Activated CD4-positive, alpha-beta T cell treated with anti-CD3 and anti-CD28 coated beads, Interleukin-2, amount 10 ng/mL, durations not matched to agents 24 days and 14 days (primary cell): ENCODE data around the gene SPOPL. TPM values are rescaled to one million over a fixed set of nuclear protein-coding genes. Genes with fewer than 3 reads are reported as not detected.

Source experiments
- DNase-seq: peaks from one replicate; pipeline ENCODE4 v3.0.0; 2022
- H3K27ac Mint-ChIP-seq: one replicate; pipeline ENCODE4 v1.8.0; 2022; ENCODE audit warnings: mild to moderate bottlenecking, mixed read lengths
- H3K27me3 Mint-ChIP-seq: one replicate; pipeline ENCODE4 v1.8.0; 2022; ENCODE audit warnings: mixed read lengths
- H3K36me3 Mint-ChIP-seq: one replicate; pipeline ENCODE4 v1.8.0; 2022; ENCODE audit warnings: low read depth, mild to moderate bottlenecking, mixed read lengths
- H3K4me1 Mint-ChIP-seq: one replicate; pipeline ENCODE4 v1.8.0; 2021; ENCODE audit warnings: mixed read lengths
- H3K4me3 Mint-ChIP-seq: one replicate; pipeline ENCODE4 v1.8.0; 2022; ENCODE audit warnings: mild to moderate bottlenecking, moderate library complexity, mixed read lengths
- H3K9me3 Mint-ChIP-seq: one replicate; pipeline ENCODE4 v1.8.0; 2021; ENCODE audit warnings: mixed read lengths
- intact Hi-C: fragments of 100-400 bp; cut with micrococcal nuclease; formaldehyde crosslinking; loops from one replicate; pipeline ENCODE4 v1.15.1; 2023
- total RNA-seq: library from RNA; stranded (reverse); gene quantifications from 2 replicates; pipeline ENCODE4 v1.2.3, GENCODE V29; 2022

SPOPL gene
- total RNA-seq, 1 donor from 2014 or later: 20.7 TPM

DNA sequence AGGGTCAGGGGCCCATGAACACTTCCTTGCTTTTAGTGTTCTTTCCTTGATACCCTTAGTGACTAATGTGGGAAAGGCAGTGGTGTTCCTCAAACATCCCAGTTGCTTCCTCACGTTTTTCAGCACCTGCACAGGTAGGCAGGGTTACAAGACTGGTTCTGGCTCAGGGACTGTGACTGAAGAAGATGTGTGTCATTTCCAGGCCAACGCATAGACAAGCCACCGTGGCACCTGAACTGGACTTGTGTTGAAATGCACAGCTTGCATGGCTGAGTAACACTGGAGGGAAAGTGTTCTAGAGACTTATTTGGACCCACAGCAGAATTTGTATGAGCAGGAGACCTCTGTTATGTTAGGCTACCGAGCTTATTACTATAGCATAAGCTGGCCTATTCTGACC, 107.9 kb downstream of the SPOPL start:
- H3K4me1 Mint-ChIP-seq: no peaks in the 10 kb centered on the region
- H3K36me3 Mint-ChIP-seq: no peaks in the 10 kb centered on the region
- H3K4me3 Mint-ChIP-seq: no peak overlapping the region
- H3K9me3 Mint-ChIP-seq: no peaks in the 10 kb centered on the region
- no peak for DNase-seq
- intact Hi-C loops: no loop called here
- no peaks in the 10 kb centered on the region for H3K27me3 Mint-ChIP-seq
- H3K27ac Mint-ChIP-seq: no peak overlapping the region

DNA sequence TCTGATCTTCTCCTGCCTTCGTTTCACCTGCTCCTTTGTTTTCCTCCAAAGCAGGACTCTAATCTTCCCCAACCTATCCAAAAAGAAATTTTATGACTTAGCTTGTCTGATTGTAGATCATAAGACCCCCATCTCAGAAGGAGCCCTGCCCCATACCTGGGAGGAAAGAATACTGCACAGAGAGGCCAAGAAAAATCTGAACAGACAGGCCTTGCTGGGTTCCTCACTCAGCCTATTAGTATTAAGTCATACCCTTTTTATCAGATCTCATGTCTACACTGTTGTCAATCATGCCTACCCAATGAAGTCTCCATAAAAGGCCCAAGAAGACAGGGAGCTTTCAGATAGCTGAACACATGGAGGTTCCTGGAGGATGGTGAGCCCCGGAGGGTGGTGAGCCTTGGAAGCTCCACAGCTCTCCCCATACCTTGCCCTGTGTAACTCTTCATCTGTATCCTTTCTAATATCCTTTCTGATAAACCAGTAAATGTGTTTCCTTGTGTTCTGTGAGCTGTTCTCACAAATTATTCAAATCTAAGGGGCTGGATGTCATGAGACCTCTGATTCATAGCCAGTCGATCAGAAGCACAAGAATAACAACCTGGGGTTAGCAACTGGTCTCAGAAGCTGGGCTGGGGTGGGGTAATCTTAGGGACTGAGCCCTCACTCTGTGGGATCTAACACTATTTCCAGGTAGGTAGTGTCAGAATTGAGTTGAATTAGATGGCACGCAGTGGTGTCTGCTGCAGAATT, 108.8 kb downstream of the SPOPL start:
- Mint-ChIP-seq H3K36me3 (no peaks in the 10 kb centered on the region), H3K4me1 (no peaks in the 10 kb centered on the region)

DNA sequence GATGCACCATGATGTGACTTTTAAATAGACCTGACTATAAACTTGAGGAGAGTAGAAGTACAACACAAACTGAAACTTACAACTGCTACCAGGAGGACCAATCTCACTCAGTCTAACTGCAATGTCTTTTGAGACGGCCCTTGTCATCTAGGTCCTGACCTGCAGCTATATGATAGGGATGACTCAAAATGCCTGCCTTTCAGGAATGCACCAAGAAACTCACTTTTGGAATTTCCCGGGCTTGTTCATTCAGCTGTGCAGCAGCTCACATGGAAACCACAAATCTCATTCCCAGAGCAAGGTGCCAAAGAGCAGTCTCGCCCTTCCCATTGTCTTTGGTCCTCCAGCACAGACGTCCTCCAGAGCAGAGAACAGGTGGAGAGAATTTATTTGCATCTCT, 113.7 kb downstream of the SPOPL start:
- no peaks in the 10 kb centered on the region for H3K9me3 Mint-ChIP-seq
- H3K4me1 Mint-ChIP-seq: no peaks in the 10 kb centered on the region
- DNase-seq: peak; percentile 43
- no peak overlapping the region for H3K4me3 Mint-ChIP-seq
- intact Hi-C loops: no loop called here
- no peaks in the 10 kb centered on the region for H3K36me3 Mint-ChIP-seq
- H3K27ac Mint-ChIP-seq: no peak overlapping the region
- no peaks in the 10 kb centered on the region for H3K27me3 Mint-ChIP-seq

More for the DNA sequence above, 108.8 kb downstream of the SPOPL start:
- Mint-ChIP-seq H3K9me3 (no peaks in the 10 kb centered on the region), H3K4me3 (no peak overlapping the region), H3K27me3 (no peaks in the 10 kb centered on the region), H3K27ac (no peak overlapping the region)
- intact Hi-C loops: no loop called here
- no peak for DNase-seq

DNA sequence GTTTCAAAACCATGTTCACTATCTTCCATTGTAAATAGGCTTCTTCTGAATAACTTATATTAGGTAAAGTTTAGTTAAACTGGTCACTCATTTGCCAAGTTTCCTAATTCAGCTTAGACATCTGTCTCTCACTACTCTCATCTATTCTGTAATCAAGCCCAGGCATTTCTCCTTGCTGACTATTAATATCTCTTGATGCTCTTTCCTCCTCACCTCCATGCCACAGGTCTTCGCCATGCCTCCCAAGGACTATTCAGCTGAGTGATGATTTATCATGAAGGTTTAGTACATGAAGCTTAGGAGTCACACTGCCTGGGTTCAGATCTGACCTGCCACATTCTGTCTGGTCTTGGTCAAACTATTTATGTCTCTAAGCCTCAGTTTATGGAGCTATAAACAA, 115.5 kb downstream of the SPOPL start:
- Mint-ChIP-seq H3K36me3 (no peaks in the 10 kb centered on the region), H3K9me3 (no peaks in the 10 kb centered on the region), H3K4me1 (no peaks in the 10 kb centered on the region), H3K27ac (no peak overlapping the region), H3K4me3 (no peak overlapping the region), H3K27me3 (no peaks in the 10 kb centered on the region)
- no peak for DNase-seq
- intact Hi-C loops: no loop called here

DNA sequence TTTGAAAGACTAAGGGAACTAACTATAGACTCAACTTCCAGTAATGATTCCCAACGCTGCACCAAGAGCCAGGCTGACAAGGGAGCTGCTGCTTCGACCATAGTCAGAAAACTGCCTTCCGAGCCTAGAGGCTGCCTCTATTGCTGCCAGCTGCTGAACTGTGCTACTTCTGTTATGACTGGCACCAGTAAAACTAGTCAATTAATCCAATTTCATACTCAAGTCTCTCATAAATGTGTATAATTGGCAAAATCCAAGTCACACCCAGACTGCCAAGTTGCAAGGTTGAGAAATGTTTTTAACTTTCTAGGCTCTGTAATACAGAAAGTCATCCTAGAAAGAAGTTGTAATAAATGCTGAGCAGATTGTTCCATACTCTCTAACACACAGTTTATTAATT, 117.4 kb downstream of the SPOPL start:
- no peak for DNase-seq
- intact Hi-C loops: no loop called here
- H3K4me1 Mint-ChIP-seq: no peaks in the 10 kb centered on the region
- no peaks in the 10 kb centered on the region for H3K36me3 Mint-ChIP-seq
- no peak overlapping the region for H3K4me3 Mint-ChIP-seq
- no peak overlapping the region for H3K27ac Mint-ChIP-seq
- H3K9me3 Mint-ChIP-seq: no peaks in the 10 kb centered on the region
- H3K27me3 Mint-ChIP-seq: no peaks in the 10 kb centered on the region

DNA sequence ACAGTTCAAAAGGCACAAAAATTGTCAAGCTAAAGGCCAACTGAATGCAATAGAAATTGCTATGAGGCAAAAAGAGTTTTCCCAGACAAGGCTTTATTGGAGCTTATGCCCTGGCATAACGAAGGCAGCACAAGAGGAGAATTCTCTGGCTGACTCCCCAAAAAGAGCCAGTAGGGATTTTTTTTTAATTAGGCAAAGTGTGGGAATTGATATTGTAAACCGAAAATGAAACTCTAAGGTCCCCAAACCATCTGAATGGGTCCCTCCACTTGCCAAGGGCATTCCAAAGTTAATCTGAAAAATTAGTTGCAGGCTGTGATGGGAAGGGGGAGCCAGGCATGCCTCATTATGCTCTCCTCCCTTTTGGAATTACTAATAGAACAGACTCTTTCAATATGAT, 118.9 kb downstream of the SPOPL start:
- no peak for DNase-seq
- Mint-ChIP-seq H3K36me3 (no peaks in the 10 kb centered on the region), H3K9me3 (no peaks in the 10 kb centered on the region), H3K4me1 (no peaks in the 10 kb centered on the region), H3K27me3 (no peaks in the 10 kb centered on the region), H3K27ac (no peak overlapping the region), H3K4me3 (no peak overlapping the region)
- intact Hi-C loops: loop anchor here (10.0 kb wide), 1 partner anchor 126 kb away; no protein-coding TSS in a partner anchor

DNA sequence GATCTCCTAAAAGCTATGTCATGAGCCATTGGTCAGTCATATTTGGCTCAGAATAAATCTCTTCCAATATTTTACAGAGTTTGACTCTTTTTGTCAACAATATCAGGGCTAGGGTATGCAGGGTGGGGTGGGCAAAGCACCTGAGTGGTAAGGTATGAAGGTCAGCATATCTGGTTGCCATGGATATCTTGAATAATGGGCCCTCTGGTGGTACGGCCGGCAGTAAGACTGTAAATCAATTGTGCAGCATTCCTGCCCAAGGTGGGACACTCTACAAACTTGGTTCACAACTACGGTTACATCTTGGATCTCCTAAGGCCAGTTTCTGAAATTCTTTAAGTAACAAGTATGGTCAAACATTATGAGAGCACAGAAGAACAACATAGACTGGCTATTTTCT, 119.6 kb downstream of the SPOPL start:
- Mint-ChIP-seq H3K36me3 (no peaks in the 10 kb centered on the region), H3K4me3 (no peak overlapping the region), H3K27ac (no peak overlapping the region), H3K27me3 (no peaks in the 10 kb centered on the region), H3K4me1 (no peaks in the 10 kb centered on the region), H3K9me3 (no peaks in the 10 kb centered on the region)
- intact Hi-C loops: loop anchor here (10.0 kb wide), 1 partner anchor 126 kb away; no protein-coding TSS in a partner anchor
- DNase-seq: no peak

DNA sequence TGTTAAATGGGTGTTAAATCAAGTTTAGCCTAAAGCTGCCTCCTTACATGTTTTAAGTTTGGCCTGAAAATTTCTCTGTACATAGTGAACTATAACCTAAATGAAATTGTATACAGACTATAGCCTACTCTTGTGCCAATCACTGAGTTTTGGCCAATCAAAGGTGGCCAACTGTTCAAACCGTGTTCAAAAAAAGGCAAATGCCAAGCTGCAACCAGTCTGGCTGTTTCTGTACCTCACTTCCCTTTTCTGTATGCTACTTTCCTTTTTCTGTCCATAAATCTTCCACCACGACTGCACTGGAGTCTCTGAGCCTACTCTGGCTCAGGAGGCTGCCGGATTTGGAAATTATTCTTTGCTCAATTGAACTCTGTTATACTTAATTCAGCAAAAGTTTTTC, 121.0 kb downstream of the SPOPL start:
- H3K9me3 Mint-ChIP-seq: no peaks in the 10 kb centered on the region
- intact Hi-C loops: loop anchor here (10.0 kb wide), 1 partner anchor 128 kb away; no protein-coding TSS in a partner anchor
- no peak for DNase-seq
- H3K4me3 Mint-ChIP-seq: no peak overlapping the region
- H3K4me1 Mint-ChIP-seq: no peaks in the 10 kb centered on the region
- H3K27ac Mint-ChIP-seq: no peak overlapping the region
- H3K36me3 Mint-ChIP-seq: no peaks in the 10 kb centered on the region
- no peaks in the 10 kb centered on the region for H3K27me3 Mint-ChIP-seq
